ENCODE measurements around the gene DGKH. TPM values are rescaled to one million over a fixed set of nuclear protein-coding genes. Genes with fewer than 3 reads are reported as not detected.
A peak's percentile ranks its signal among the peaks of the same experiment; 100 is the strongest.

DGKH gene
- total and polyA plus RNA-seq, 9 of the 15 experiments (the other 6 are each of a cell fraction or from before 2014, with no cell fraction given) = 0.38 to 4.4 (median 3.1) TPM

GRCh38 chr13:42071672-42072419 lies 23.4 kb downstream of the DGKH start (continued):
- no peak for TF ChIP-seq ZNF609 (CRISPR knock-in tag; IDR thresholded peaks at IDR 0.05; ENCODE audit: borderline replicate concordance)
- no peak for TF ChIP-seq SMAD1 (IDR thresholded peaks at IDR 0.05; ENCODE audit: low read depth, low read length, partially characterized antibody)
- TF ChIP-seq GATAD2A (IDR thresholded peaks at IDR 0.05) = no peak
- TF ChIP-seq ZNF175 (CRISPR knock-in tag; IDR thresholded peaks at IDR 0.05; ENCODE audit: low read depth) = 0 out of 2 replicates have a peak, but pooled peaks have one; percentile 27
- no peak for TF ChIP-seq PHF8 (IDR thresholded peaks at IDR 0.05; ENCODE audit: borderline replicate concordance, low read length)
- TF ChIP-seq ESRRA (IDR thresholded peaks at IDR 0.05; ENCODE audit: borderline replicate concordance, low read depth) = peak; percentile 83
- no peak for TF ChIP-seq CAMTA2 (CRISPR knock-in tag; conservative IDR thresholded peaks at IDR 0.05)
- TF ChIP-seq SMARCE1 (IDR thresholded peaks at IDR 0.05) = peak; percentile 52; the same call in 1 of the 2 replicates
- no peak for TF ChIP-seq PHF21A (IDR thresholded peaks at IDR 0.05; ENCODE audit: borderline replicate concordance, low read depth)
- TF ChIP-seq PCBP1 (IDR thresholded peaks at IDR 0.05; ENCODE audit: low read depth, low read length, poor library complexity, severe bottlenecking) = no peak
- TF ChIP-seq SAFB (IDR thresholded peaks at IDR 0.05; ENCODE audit: borderline replicate concordance, low read depth, low read length) = no peak

Data from K562 (cell line).